H1 (cell line): Measurements from ENCODE around the gene ADAMTS1. TPM values are rescaled to one million over a fixed set of nuclear protein-coding genes. Genes with fewer than 3 reads are reported as not detected.

Experiments used
- CTCF ChIA-PET: fragments of 300-600 bp; sonication (Branson Sonifier 250); formaldehyde crosslinking; loops from one replicate; lab custom pipeline; 2021; ENCODE audit not compliant: partially characterized antibody; lab: Charles Lee
- POLR2A ChIA-PET: fragments of 300-600 bp; sonication (Branson Sonifier 250); formaldehyde crosslinking; loops from one replicate; lab custom pipeline; 2021; ENCODE audit warnings: inconsistent platforms; ENCODE audit not compliant: partially characterized antibody; lab: Charles Lee
- DNase-seq, 2 experiments: peaks; one replicate each; pipeline versions ENCODE4 v3.0.0 to v3.0.0-alpha.2; 2010 to 2022; ENCODE audit warnings: low spot score in 2 of 2, low read depth in 1 of 2, mixed read lengths in 1 of 2
- FAIRE-seq: peaks from 2 replicates; lab custom pipeline; 2011; peaks lifted over from hg19 to GRCh38; lab: Jason Lieb, UNC
- H2AFZ ChIP-seq: 2 replicates; pipeline ENCODE4 v1.8.1; 2012; ENCODE audit warnings: low read length, inconsistent platforms
- H2AK5ac ChIP-seq: 2 replicates; pipeline ENCODE4 v1.6.1; 2013; ENCODE audit warnings: low read depth, low read length
- H2BK120ac ChIP-seq: replicated peaks from 2 replicates; pipeline ENCODE3; 2013; ENCODE audit warnings: low read depth, low read length, inconsistent platforms
- H2BK12ac ChIP-seq: 2 replicates; pipeline ENCODE4 v1.6.1; 2013; ENCODE audit warnings: low read depth, low read length
- H2BK15ac ChIP-seq: 2 replicates; pipeline ENCODE4 v1.6.1; 2013; ENCODE audit warnings: low read length
- H2BK20ac ChIP-seq: 2 replicates; pipeline ENCODE4 v1.6.1; 2013; ENCODE audit warnings: low read length
- H2BK5ac ChIP-seq: 2 replicates; pipeline ENCODE4 v1.6.1; 2013; ENCODE audit warnings: low read depth, low read length
- H3K14ac ChIP-seq: 2 replicates; pipeline ENCODE4 v1.6.1; 2013; ENCODE audit warnings: inconsistent platforms; ENCODE audit not compliant: insufficient read length
- H3K18ac ChIP-seq: 2 replicates; pipeline ENCODE4 v1.6.1; 2013; ENCODE audit warnings: low read length; ENCODE audit errors: extremely low read depth
- H3K23ac ChIP-seq: 2 replicates; pipeline ENCODE4 v1.6.1; 2013; ENCODE audit warnings: inconsistent platforms; ENCODE audit not compliant: insufficient read length
- H3K23me2 ChIP-seq: 2 replicates; pipeline ENCODE4 v1.6.1; 2013; ENCODE audit warnings: low read depth, low read length
- H3K27ac ChIP-seq: 2 replicates; pipeline ENCODE4 v1.6.1; 2011; ENCODE audit warnings: low read depth, low read length, inconsistent platforms
- H3K27me3 ChIP-seq, 4 experiments: replicated peaks in 1 of 4; 1 replicate in 1 of 4; 2 replicates in 3 of 4; pipeline versions ENCODE4 v1.6.1 to v1.8.1; 2011 to 2013; ENCODE audit warnings: low read length in 3 of 4, mild to moderate bottlenecking in 3 of 4, inconsistent platforms in 2 of 4, mixed read lengths in 2 of 4, moderate library complexity in 1 of 4; ENCODE audit not compliant: control insufficient read depth in 3 of 4, insufficient read depth in 3 of 4; ENCODE audit errors: extremely low read depth in 1 of 4
- H3K36me3 ChIP-seq, 4 experiments: 2 replicates each; pipeline versions ENCODE4 v1.6.1 to v1.8.1; 2011 to 2013; ENCODE audit warnings: mild to moderate bottlenecking in 4 of 4, low read length in 3 of 4, moderate library complexity in 2 of 4, control low read depth in 1 of 4, inconsistent platforms in 1 of 4; ENCODE audit not compliant: insufficient read depth in 4 of 4, control insufficient read depth in 2 of 4
- H3K4ac ChIP-seq: replicated peaks from 2 replicates; pipeline ENCODE3; 2013; ENCODE audit warnings: low read length, low read depth, mixed read lengths, inconsistent platforms; ENCODE audit not compliant: insufficient read length
- H3K4me1 ChIP-seq, 4 experiments: replicated peaks in 1 of 4; 1 replicate in 1 of 4; 2 replicates in 3 of 4; pipeline versions ENCODE4 v1.6.1 to v1.8.1; 2011 to 2013; ENCODE audit warnings: low read length in 3 of 4, inconsistent platforms in 2 of 4, mixed read lengths in 1 of 4; ENCODE audit not compliant: insufficient read depth in 4 of 4, control insufficient read depth in 3 of 4
- H3K4me2 ChIP-seq, 2 experiments: 2 replicates each; pipeline versions ENCODE4 v1.6.1 to v1.8.1; 2011 to 2013; ENCODE audit warnings: low read depth in 2 of 2, low read length in 2 of 2, control low read depth in 1 of 2, inconsistent platforms in 1 of 2, mild to moderate bottlenecking in 1 of 2; ENCODE audit not compliant: insufficient read depth in 1 of 2
- H3K4me3 ChIP-seq, 4 experiments: fragments of 200-600, 300-600 bp in 1 of 4; sonication (generic), shearing (Covaris generic), sonication (Bioruptor Twin) in 1 of 4; 2 replicates each; pipeline versions ENCODE4 v1.5.1 to v1.8.1; 2011 to 2016; ENCODE audit warnings: low read length in 4 of 4, low read depth in 3 of 4, control low read depth in 2 of 4, inconsistent platforms in 2 of 4, mild to moderate bottlenecking in 2 of 4, mixed read lengths in 1 of 4, moderate library complexity in 1 of 4; ENCODE audit not compliant: insufficient read depth in 2 of 4; ENCODE audit errors: extremely low read depth in 1 of 4
- H3K56ac ChIP-seq: replicated peaks from 2 replicates; pipeline ENCODE3; 2013; ENCODE audit warnings: low read depth, mild to moderate bottlenecking, mixed read lengths, low read length, inconsistent platforms; ENCODE audit not compliant: insufficient read length
- H3K79me1 ChIP-seq: 2 replicates; pipeline ENCODE4 v1.6.1; 2013; ENCODE audit warnings: low read depth, low read length, control low read depth
- H3K79me2 ChIP-seq, 2 experiments: 2 replicates each; pipeline versions ENCODE4 v1.6.1 to v1.8.1; 2012 to 2013; ENCODE audit warnings: low read length in 2 of 2, mild to moderate bottlenecking in 2 of 2, inconsistent platforms in 1 of 2; ENCODE audit not compliant: insufficient read depth in 2 of 2, control insufficient read depth in 1 of 2
- H3K9ac ChIP-seq, 4 experiments: replicated peaks in 1 of 4; 1 replicate in 1 of 4; 2 replicates in 3 of 4; pipeline versions ENCODE4 v1.6.1 to v1.8.1; 2011 to 2013; ENCODE audit warnings: low read depth in 3 of 4, low read length in 3 of 4, control low read depth in 2 of 4, mild to moderate bottlenecking in 2 of 4, moderate library complexity in 2 of 4, inconsistent platforms in 1 of 4; ENCODE audit errors: extremely low read depth in 1 of 4
- H3K9me3 ChIP-seq, 2 experiments: 2 replicates each; pipeline versions ENCODE4 v1.6.1 to v1.8.1; 2012 to 2013; ENCODE audit warnings: mild to moderate bottlenecking in 2 of 2, moderate library complexity in 2 of 2, control low read depth in 1 of 2, inconsistent platforms in 1 of 2, low read depth in 1 of 2, low read length in 1 of 2, mixed read lengths in 1 of 2; ENCODE audit not compliant: insufficient read depth in 2 of 2
- H4K20me1 ChIP-seq, 2 experiments: replicated peaks in 1 of 2; 2 replicates each; pipeline versions ENCODE3 to v1.8.1; 2011 to 2013; ENCODE audit warnings: inconsistent platforms in 2 of 2, low read length in 2 of 2, mild to moderate bottlenecking in 1 of 2; ENCODE audit not compliant: insufficient read depth in 2 of 2, control insufficient read depth in 1 of 2
- H4K5ac ChIP-seq: 2 replicates; pipeline ENCODE4 v1.6.1; 2013; ENCODE audit warnings: low read length, low read depth, mixed read lengths, inconsistent platforms; ENCODE audit not compliant: insufficient read length
- H4K8ac ChIP-seq: 2 replicates; pipeline ENCODE4 v1.8.0; 2013; ENCODE audit warnings: mild to moderate bottlenecking, moderate library complexity, low read length, inconsistent platforms; ENCODE audit not compliant: insufficient read depth; ENCODE audit errors: extremely low read depth
- H4K91ac ChIP-seq: replicated peaks from 2 replicates; pipeline ENCODE3; 2013; ENCODE audit warnings: low read length, mixed read lengths, inconsistent platforms; ENCODE audit not compliant: insufficient read length
- SP2 ChIP-seq: IDR thresholded peaks from 2 replicates; pipeline ENCODE4 v1.6.1; 2012; ENCODE audit warnings: mild to moderate bottlenecking, low read length, inconsistent platforms
- WGBS, 2 experiments: shearing (Covaris generic) in 1 of 2; methylation state at CpG; one replicate each; pipeline versions ENCODE4 v1.1.6 to v1.1.7; 2013 to 2015; ENCODE audit warnings: low lambda C conversion rate in 2 of 2, mixed read lengths in 2 of 2, inconsistent platforms in 1 of 2, low coverage in 1 of 2, missing lambda C conversion rate in 1 of 2; ENCODE audit not compliant: insufficient replicate concordance in 2 of 2, insufficient coverage in 1 of 2, insufficient read length in 1 of 2; ENCODE audit errors: extremely low coverage in 1 of 2, missing lambda C conversion rate in 1 of 2; 5-methylcytosine and 5-hydroxymethylcytosine counted together
- polyA plus RNA-seq, 7 experiments: library from polyadenylated mRNA; depleted of rRNA in 3 of 7; stranded (reverse) in 5 of 7; unstranded in 2 of 7; fragments of >200 nt in 5 of 7; fragments of 200-250 nt in 2 of 7; gene quantifications; 1 replicate in 5 of 7; 2 replicates in 1 of 7; 4 replicates in 1 of 7; pipeline versions ENCODE4 v1.2.1 to v1.2.3, GENCODE V29; 2011 to 2013; ENCODE audit warnings: missing spikeins in 2 of 7, mixed read lengths in 2 of 7
- total RNA-seq: library from RNA; stranded (reverse); fragmentation: NEBNext Ultra II Directional; extraction: Animal tissue kit (Norgen Biotek cat#: 25700); gene quantifications from 2 replicates; pipeline ENCODE4 v1.2.1, GENCODE V29; 2021

Gene ADAMTS1
- total and polyA plus RNA-seq, 2 of the 8 experiments (the other 6 are each of a cell fraction or from before 2014, with no cell fraction given) = 10.7 to 22.4 TPM

- Histone ChIP-seq H4K5ac (no peak overlapping the region), H3K18ac (no peak overlapping the region), H2BK120ac (no peak overlapping the region), H3K56ac (no peak overlapping the region), H3K4me3 (no peak overlapping the region), H3K79me2 (no peaks in the 10 kb centered on the region), H4K20me1 (no peaks in the 10 kb centered on the region), H3K79me1 (no peaks in the 10 kb centered on the region), H4K8ac (no peak overlapping the region), H3K4ac (no peak overlapping the region), H4K91ac (no peak overlapping the region), H2BK5ac (no peak overlapping the region), H2BK12ac (no peak overlapping the region), H3K27ac (no peak overlapping the region), H2BK20ac (no peak overlapping the region), H3K23me2 (no peaks in the 10 kb centered on the region; the same call in 1 of the 2 replicates), H3K4me1 (peaks cover 0 to 4% (median 2%) of the 10 kb centered on the region in 4 experiments; a peak in 3 of 7 replicates), H3K9ac (no peak overlapping the region), H3K27me3 (no peaks in the 10 kb centered on the region), H2AK5ac (no peak overlapping the region), H3K23ac (no peak overlapping the region), H3K9me3 (no peaks in the 10 kb centered on the region), H3K4me2 (no peak overlapping the region), H2AFZ (peak overlapping the region; percentile 56; the same call in 1 of the 2 replicates), H2BK15ac (no peak overlapping the region), H3K36me3 (no peaks in the 10 kb centered on the region), H3K14ac (no peak overlapping the region)
- FAIRE-seq (no peak), DNase-seq (no peak)
- TF ChIP-seq SP2 = no peak
- POLR2A ChIA-PET = no interaction called here
- WGBS, 2 experiments = 87% methylated on average over 9 of the region's 9 CpGs; no CpG with 5 or more reads in 1 of the 2 experiments
- CTCF ChIA-PET = interaction anchor here (1.0 to 1.5 kb wide), 3 partner anchors 15 to 32 kb away, joined by 3 to 7 read pairs (median 3); no protein-coding TSS in a partner anchor
These were observed 44.2 kb downstream of the ADAMTS1 start for GRCh38 chr21:26800970-26801431.
